Adrenal gland (tissue), 5 donors: Measurements from ENCODE around the gene GRID1.

ENCODE experiments used
- POLR2A ChIP-seq, 2 donors: fragments of 450-650 bp; IDR thresholded peaks; one replicate each; pipeline ENCODE4 v1.6.1; 2017; ENCODE audit warnings: antibody characterized with exemption in 2 of 2, mild to moderate bottlenecking in 2 of 2, moderate library complexity in 1 of 2
- TF ChIP-seq, protein P1 (sequence below), 6 experiments: fragments of 450-650 bp in 4 of 6; fragments of 200-600 bp in 2 of 6; sonication (generic) in 1 of 6; IDR thresholded peaks; 1 replicate in 5 of 6; 2 replicates in 1 of 6; pipeline versions ENCODE4 v1.5.1 to v1.8.0; 2016 to 2021; ENCODE audit warnings: antibody characterized with exemption in 6 of 6, mild to moderate bottlenecking in 2 of 6, moderate library complexity in 1 of 6
- donor health status: DM: no; HTN: no; CAD: no.

DNA sequence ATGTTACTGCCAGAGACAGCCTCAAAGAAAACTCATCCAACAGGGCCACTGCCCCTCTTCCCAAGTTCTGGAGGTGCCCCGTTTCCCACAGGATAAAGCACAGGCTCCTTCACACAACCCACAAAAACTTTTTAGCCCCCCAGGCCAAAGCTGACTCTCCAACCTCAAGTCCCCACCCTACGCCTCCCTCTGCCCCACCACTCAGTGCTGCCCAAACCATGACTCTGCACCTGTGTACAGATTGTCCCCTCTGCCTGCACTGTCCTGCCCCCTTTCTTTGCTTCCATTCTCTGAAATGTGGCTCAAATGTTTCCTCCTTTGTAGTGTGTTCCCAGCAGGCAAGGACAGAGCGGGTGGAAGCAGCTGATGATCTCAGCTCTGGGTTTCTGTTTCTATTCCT lies 284.0 kb downstream of the GRID1 start:
- TF ChIP-seq, protein P1, sequence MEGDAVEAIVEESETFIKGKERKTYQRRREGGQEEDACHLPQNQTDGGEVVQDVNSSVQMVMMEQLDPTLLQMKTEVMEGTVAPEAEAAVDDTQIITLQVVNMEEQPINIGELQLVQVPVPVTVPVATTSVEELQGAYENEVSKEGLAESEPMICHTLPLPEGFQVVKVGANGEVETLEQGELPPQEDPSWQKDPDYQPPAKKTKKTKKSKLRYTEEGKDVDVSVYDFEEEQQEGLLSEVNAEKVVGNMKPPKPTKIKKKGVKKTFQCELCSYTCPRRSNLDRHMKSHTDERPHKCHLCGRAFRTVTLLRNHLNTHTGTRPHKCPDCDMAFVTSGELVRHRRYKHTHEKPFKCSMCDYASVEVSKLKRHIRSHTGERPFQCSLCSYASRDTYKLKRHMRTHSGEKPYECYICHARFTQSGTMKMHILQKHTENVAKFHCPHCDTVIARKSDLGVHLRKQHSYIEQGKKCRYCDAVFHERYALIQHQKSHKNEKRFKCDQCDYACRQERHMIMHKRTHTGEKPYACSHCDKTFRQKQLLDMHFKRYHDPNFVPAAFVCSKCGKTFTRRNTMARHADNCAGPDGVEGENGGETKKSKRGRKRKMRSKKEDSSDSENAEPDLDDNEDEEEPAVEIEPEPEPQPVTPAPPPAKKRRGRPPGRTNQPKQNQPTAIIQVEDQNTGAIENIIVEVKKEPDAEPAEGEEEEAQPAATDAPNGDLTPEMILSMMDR (IDR thresholded peaks at IDR 0.05), result no peak
- no peak for TF ChIP-seq POLR2A (IDR thresholded peaks at IDR 0.05)
